Bone marrow (tissue), 2 donors: ENCODE results near the gene COL5A3.
"Not testable (repeated sequence)": the region's sequence is repeated elsewhere in the genome, so short reads cannot be mapped to it uniquely, and the experiment has no call there.

Experiments used
- DNase-seq, 2 donors: peaks; one replicate each; lab custom pipeline; 2025; lab: John Stamatoyannopoulos, UW

COL5A3 gene

DNA sequence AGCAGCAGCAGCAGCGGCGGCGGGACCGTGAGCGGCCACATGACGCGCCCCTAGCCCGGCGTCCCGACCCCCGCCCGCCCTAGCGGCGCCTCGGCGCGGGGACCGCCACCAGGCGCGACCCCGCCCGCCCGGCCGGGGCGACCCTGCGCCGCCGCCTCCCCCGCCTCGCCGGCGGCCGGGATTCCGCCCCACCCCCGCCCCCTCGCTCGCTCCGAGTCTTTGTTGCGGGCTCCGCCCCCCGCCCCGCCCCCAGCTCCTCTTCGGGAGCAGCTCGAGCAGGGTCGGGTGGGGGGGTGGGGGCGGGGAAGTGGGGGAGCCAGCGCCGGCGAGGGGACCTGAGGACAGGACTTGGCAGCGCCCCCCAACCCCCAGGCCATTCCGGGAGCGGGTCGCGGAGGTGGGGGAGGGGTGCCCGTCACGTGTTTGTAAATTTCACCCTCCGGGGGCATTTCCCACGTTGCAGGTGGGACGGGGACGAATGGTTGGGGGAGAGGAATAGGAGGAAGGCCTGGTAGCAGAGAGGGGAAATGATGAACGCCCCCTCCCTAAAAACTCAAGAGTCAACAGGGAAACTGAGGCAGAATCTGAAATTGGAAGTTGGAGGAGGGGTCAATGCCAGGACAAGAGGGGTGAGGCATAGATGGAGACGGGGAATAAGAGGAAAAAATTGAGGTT lies 73.8 kb downstream of the COL5A3 start, which contains the start of gene OLFM2:
TSS of gene OLFM2 (minus strand) at position 190 of the 675 bp plus-strand sequence. CDS start at position 41, 149 bp downstream.
- no peak for DNase-seq

DNA sequence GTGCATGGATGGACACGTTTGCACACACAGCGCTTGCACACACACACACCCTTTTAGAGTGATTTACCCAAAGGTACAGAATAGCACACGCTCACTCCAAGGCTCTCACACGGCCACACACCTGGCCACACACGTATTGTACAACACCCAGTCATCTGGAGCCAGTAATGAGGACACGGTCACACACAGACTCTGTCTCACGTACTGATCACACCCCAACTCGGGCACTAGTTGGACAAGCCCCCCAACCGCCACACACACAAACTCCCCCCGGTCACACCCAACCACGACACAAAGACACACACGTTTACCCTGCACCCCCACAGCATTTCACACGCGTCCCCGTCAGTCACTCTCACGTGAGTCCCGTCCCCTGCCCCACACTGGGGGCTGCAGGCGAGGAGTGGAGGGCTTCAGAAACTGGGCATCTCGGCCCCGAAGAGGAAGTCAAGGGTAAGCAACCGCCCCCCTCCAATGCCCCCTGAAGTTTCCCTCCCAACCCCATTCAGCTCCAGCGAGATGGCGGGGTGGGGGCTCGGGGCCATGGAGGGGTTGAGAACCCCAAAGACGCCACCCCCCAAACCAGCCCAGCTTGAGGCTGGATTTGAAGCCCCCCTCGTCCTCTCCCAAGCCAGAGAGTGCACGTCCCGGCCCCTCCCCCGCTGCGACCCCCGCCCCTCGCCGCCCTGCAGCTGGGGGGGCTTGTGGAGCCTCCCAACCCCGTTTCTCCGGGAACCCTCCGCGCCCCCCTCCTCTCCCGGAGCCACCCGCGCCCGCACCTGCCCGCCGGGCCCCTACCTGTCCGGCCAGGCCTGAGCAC lies 74.6 kb downstream of the COL5A3 start:
- DNase-seq, result no peak

DNA sequence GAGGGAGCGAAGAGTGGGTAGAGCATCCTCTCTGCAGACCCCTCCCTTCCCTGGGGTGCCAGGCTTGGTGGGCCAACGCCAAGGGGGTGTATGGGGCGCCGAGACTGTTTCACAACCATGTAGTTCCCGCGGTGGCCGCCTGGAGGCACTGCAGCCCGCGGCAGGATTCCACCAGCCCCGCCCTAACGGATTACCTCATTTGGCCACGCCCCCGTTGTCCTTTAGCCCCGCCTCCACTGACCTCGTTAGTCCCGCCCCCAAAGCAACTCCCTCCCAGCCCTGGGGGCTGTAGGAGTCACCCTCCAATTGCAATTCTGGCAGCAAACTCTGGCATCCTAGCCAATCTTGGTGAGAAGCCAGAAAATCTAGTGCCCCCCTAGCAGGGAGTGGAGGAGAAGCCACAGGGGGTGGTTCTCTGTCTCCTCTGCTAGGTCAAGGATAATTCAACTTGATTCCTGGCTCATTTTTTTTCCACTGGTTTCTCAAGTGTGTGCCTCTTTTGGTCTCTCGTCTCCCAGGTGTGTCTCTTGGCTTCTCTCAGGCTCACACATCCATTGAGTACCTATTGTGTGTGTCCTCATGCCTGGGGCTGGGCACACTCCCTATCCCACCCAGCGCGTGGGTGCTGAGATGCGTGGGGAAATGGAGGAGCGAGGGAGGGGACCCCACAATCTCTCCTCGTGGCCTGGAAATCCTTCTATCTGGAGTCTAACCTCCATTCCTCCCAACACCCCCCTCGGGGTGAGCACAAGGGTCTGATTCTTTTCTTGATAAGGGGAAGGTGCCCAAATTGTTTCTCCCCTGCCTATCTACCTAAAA lies 76.0 kb downstream of the COL5A3 start:
- DNase-seq, result peak in 1 of 2 donors; percentile 36

DNA sequence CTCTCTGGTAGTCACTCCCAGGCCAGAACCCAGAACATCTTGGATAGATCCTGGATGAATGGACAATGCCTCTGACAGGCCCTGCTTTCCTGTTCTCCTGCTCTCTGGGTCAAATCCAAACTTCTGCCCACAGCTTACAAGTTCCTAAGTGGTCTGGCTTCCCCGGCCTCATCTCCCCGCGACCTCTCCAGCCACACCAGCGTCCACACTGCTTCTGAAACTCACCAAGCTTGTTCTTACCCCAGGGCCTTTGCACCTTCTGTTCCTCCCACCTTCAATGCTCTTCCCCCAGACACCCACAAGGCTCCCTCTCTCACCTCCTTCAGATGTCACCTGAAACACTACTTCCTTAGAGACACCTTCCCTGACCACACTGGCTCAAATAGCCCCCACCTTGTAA lies 77.5 kb downstream of the COL5A3 start:
- DNase-seq, result no peak

DNA sequence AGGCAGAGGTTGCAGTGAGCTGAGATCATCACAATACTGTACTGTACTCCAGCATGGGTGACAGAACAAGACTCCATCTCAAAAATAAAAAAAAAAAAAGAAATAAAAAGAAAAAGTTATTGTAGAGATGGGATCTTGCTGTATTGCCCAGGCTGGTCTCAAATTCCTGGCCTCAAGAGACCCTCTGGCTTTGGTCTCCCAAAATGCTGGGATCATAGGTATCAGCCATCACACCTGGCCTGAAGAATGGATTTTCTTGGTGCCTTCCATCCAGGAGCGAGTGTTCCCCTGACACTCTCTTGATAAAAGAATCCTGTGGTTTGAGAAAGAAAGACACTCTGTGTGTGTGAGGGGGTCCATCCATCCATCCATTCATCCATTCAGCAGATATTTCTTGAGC lies 78.7 kb downstream of the COL5A3 start:
- DNase-seq, result no peak

DNA sequence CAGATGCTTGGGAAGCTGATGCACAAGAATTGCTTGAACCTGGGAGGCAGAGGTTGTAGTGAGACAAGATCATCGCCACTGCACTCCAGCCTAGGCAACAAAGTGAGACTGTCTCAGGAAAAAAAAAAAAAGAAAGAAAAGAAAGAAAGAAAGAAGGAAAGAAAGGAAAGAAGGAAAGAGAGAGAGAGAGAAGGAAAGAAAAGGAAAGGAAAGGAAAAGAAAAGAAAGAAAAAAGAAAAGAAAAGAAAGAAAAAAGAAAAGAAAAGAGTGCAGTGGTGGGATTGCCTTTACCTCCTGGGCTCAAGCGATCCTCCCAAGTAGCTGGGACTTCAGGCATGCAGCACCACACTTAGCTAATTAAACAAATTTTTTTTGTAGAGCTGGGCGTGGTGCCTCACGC lies 86.9 kb downstream of the COL5A3 start:
- DNase-seq, result no peak

DNA sequence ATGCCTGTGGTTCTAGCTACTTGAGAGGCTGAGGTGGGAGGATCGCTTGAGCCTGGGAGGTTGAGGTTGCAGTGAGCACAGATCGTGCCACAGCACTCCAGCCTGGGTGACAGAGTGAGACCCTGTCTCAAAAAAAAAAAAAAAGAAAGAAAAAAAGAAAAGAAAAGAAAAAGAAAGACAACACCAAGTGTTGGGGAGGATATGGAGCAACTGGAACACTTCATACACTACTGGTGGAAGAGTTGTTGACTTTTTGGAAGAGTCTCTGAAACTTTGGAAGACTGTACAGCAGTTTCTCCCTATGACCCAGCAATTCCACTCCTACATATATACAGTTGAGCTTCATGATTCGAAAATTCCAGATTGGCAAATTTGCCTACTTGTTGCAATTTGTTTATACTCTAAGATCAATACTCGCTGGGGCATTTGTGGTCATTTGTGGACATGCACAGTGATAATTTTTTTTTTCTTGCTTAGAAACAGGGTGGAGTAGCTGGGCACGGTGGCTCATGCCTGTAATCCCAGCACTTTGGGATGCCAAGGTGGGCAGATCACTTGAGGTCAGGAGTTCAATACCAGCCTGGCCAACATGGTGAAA lies 87.4 kb downstream of the COL5A3 start:
- not testable (repeated sequence) for DNase-seq

DNA sequence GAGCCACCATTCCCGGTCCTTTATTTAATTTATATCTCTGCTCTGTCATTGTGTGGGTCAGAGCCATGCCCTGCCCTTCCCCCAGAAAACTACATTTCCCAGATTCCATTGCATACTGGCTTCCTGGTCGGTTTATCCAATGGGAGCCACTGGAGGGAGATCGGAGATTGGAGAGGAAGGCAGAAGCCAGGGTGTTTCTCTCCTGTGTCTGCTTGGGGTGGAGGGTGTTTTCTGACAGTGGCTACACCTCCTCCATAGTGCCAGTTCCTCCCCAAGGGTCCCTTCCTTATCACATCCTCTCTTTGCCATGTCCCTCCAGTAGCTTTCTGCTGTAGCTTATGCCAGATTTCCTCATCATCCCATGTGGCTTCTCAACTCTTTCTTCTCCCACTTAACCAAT lies 93.0 kb downstream of the COL5A3 start:
- DNase-seq, result no peak

DNA sequence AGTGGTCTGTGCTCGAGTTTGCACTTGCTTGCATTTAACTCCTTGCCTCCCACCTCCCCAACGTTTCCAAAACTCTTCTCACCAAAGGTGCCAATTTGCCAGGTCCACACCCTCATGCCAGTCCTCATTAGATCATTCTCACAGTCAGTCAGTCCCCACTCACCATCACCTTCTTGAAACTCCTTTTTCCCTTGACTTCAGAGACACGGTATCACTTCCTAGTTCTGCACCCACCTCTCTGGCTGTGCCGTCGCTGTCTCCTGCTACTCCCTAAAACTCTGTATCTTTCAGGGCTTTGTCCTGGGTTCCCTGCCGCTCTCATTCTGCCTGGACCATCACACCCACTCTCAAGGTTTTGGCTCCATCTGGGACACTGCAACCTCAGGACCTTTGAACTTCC lies 93.6 kb downstream of the COL5A3 start:
- DNase-seq, result no peak

DNA sequence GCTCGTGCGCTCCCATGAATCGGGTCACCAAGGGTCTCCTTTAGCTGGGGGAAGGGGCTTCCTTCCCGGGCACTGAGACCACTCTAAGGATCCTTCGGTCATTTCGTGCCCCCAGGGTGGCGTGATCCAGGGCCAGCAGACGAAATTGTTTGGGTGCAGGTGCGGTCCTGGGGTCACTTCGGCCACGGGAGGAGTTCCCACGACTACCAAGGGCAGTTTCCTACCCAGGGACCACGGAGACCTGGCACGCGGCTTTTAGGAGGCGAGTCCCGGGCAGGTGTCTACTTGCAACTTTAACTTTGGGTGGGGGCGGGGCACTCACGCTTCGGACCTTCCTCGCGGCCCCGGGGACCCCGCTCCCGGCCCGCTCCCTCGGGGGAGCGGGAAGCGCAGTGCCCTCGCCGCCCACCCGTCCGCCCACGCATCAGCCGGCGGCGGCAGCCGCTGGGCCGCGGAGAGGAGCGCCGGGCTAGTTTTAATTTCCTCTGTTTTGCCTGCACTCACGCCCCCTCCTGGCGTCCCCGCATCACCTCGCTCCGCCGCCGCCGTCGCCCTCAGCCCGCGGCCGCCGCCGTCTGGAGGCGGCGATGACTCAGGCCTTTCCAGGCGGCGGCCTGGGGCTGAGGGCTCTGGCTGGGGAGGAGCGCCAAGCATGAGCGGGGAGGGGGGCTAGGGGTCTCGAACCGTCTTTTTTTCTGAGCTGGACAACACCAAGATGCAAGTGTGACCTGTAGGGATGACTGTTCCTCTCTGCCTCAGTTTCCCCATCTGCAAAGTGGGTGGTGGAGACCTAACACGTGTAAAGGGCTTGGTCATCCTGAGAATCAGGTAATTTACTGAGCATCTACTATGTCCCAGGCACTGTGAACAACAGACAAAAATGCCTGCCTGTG lies 95.7 kb downstream of the COL5A3 start:
- DNase-seq, result peak; percentile 7 to 65

DNA sequence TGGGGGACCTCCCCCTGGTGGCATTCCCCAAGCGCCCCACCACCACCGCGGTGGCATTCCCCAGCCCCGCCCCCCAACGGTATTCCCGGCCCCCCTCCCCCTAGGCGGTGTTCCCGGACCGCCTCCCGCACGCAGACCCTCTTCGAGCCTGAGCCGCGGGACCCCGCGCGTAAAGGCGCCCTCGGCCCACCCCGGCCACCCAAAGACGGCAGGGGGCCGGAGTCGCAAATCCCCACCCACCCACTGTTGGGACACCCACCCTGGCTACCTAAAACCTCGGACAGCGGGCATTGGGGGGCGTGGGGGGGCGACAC lies 96.3 kb downstream of the COL5A3 start:
- DNase-seq, result no peak

DNA sequence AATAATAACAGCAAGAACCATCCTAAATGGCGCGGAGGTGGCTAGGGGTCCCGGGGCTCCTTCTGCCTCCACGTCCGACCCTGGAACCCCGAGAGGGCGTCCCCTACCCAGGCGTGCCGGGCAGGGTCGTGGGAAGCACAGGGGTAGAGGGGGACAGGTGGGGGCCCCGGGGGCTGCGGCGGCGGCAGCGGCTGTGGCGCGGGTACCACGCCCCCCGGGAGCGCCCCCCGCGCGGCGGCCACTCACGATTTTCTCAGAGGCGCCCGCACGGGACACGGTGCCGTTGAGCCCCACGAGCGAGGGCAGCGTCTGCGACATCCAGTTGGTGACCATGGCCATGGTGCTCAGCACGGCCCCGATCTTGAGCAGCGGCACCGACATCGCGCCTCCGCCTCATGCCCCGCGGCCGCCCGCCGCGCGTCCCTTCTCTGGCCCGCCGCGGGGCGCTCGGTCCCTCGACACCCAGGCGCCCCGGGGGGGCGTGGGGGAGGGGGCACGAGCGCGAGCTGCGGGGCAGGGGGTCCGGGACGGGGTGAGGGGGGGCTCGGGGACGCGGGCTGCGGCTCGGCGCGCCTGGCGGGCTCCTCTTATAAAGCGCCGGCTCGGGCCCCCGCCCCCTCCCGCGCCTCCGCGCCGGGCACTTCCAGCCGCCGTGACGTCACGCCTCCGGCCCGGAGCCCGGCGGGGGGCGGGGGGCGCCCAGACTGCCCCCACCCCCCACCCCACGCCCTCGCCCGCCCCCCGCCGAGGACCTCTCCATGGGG lies 96.9 kb downstream of the COL5A3 start:
- no peak for DNase-seq

DNA sequence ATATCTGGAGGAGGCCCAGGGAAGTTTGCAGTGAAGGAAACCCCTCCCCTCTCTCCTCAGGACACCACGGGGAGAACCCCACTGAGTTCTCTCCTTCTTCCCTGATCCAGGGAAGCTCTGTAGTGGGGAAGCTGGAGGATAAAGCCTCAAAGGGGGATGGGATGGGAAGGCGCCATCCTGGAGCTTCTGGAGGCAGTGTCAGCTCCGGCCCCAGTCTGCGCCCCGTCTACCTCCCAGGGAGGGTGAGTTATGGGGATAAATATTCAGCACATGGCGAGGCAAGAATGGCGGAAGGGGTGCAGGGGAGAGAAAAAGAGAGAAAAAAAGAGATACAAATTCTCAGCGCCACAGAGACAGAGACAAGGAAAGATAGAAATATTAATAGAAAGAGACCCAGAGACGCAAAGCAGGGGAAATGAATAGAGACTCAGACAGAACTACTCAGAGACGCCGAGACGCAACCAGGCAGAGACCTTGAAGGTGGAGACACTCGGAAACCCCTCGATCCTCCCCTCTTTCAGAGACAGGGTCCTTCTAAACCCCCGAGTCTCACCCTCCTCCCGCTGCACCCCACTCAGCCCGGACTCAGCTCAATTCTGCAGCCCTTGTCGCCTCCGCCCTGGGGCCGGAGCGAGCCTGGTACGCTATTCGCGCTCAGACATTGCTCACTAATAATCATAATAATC lies 97.6 kb downstream of the COL5A3 start:
- no peak for DNase-seq

DNA sequence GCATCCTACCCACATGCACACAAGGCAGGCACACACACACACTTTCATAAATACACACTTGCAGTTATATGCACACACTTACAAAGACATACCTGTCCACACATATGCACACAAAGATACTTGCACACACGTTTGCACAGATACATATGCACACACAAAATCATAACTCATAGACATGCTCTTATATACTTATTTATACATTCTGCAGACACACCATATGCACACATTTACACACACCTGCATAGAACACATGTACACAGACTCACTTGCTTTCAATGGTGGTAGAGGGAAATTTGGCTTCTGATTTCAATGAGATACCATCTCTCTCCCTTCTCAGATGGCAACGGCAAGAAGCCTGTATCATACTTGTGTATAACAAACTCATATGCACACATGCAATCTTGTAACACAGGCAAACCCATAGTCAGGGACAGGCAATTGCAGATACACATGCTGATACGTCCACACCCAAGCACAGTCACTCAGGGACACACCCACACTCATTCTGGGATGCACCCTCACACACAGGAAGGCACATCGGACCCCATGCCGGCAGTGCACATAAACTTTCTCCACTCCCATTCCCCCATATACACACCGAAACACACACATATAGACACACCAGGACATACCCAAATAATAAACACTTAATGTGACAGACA lies 98.6 kb downstream of the COL5A3 start:
- no peak for DNase-seq

DNA sequence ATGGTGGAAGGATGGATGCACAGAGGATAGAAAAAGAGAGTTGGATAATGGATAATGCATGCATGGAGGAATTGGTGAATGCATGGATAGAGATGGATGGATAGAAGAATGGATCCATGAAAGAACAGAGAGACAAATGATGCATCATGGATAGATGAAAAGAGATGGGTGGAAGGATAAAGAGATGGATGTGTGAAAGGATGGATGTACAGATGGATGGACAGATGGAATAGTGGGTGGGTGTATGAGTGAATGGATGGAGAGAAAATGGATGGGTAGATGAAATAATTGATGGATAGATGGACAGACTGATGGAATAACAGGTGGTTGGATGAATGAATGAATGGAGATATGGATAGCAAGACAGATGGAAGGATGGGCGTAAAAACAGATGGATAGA lies 99.7 kb downstream of the COL5A3 start:
- DNase-seq, result no peak
